MCF 10A (cell line): ENCODE data around the gene ZNF507. TPM values are rescaled to one million over a fixed set of nuclear protein-coding genes. Genes with fewer than 3 reads are reported as not detected.
A peak's percentile ranks its signal among the peaks of the same experiment; 100 is the strongest.

Experiments
- BruUV-seq: library from RNA; stranded (reverse); fragments of 400-500 nt; replicated peaks from 2 replicates; lab custom pipeline; 2021; lab: Mats Ljungman, UMichigan
- CTCF ChIA-PET: fragments of 300-600 bp; sonication (Branson Sonifier 250); formaldehyde crosslinking; extraction: SDS; loops from one replicate; lab custom pipeline; 2021; ENCODE audit warnings: antibody characterized with exemption, inconsistent platforms; lab: Yijun Ruan, JAX
- POLR2A ChIA-PET: fragments of 300-600, 350-650 bp; sonication (Branson Sonifier 250); formaldehyde crosslinking; extraction: SDS; loops from one replicate; lab custom pipeline; 2020; ENCODE audit warnings: antibody characterized with exemption, inconsistent platforms; lab: Yijun Ruan, JAX
- DNase-seq: peaks from one replicate; pipeline ENCODE4 v3.0.0-alpha.2; 2018; ENCODE audit not compliant: unreplicated experiment
- H3K27ac Mint-ChIP-seq: one replicate; pipeline ENCODE4 v1.8.0; 2022; ENCODE audit warnings: mild to moderate bottlenecking, low read depth, mixed read lengths; ENCODE audit not compliant: unreplicated experiment
- H3K27me3 Mint-ChIP-seq: one replicate; pipeline ENCODE4 v1.8.0; 2022; ENCODE audit warnings: mixed read lengths; ENCODE audit not compliant: insufficient read depth, unreplicated experiment
- H3K36me3 Mint-ChIP-seq: one replicate; pipeline ENCODE4 v1.8.0; 2022; ENCODE audit warnings: mild to moderate bottlenecking, moderate library complexity, mixed read lengths; ENCODE audit not compliant: insufficient read depth, unreplicated experiment
- H3K4me1 Mint-ChIP-seq: one replicate; pipeline ENCODE4 v1.8.0; 2022; ENCODE audit warnings: mixed read lengths; ENCODE audit not compliant: insufficient read depth, unreplicated experiment
- H3K4me3 Mint-ChIP-seq: one replicate; pipeline ENCODE4 v1.8.0; 2022; ENCODE audit warnings: mild to moderate bottlenecking, moderate library complexity, mixed read lengths; ENCODE audit not compliant: unreplicated experiment
- H3K9me3 Mint-ChIP-seq: one replicate; pipeline ENCODE4 v1.8.0; 2022; ENCODE audit warnings: mixed read lengths; ENCODE audit not compliant: unreplicated experiment
- intact Hi-C: fragments of 100-400 bp; cut with micrococcal nuclease; formaldehyde crosslinking; loops from 2 replicates; pipeline ENCODE4 v1.14.1; 2022
- total RNA-seq: library from RNA; stranded (reverse); gene quantifications from 2 replicates; pipeline ENCODE4 v1.2.3, GENCODE V29; 2022
- TF ChIP-seq, protein P1 (sequence below): fragments of 200-600 bp; IDR thresholded peaks from one replicate; pipeline ENCODE4 v1.8.0; 2022; ENCODE audit warnings: antibody characterized with exemption, mild to moderate bottlenecking; ENCODE audit not compliant: unreplicated experiment

ZNF507 gene
- total RNA-seq, 1 experiment from 2014 or later: 22.8 TPM

DNA sequence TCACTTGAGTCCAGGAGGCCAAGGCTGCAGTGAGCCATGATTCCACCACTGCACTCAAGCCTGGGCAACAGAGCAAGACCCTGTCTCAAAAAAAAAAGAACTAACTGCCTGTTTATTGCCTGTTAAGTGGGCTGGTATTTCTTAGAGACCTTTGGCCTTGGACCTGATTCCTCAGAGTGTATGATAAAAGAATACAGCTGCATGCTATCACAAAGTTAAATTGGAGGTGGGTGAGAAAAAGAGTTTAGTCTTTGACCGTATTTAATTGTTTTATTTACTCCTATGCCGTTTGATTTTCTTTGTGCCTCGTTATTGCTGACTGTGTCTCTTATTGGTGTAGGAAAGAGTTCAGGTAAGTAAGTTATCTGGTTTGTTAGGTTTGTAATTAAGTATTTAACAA lies 34.9 kb downstream of the ZNF507 start:
- Mint-ChIP-seq H3K4me1 (peaks cover under 1% of the 10 kb centered on the region), H3K27ac (no peak overlapping the region), H3K4me3 (no peak overlapping the region), H3K36me3 (peaks cover 49% of the 10 kb centered on the region), H3K9me3 (no peaks in the 10 kb centered on the region), H3K27me3 (no peaks in the 10 kb centered on the region)
- TF ChIP-seq, protein P1, sequence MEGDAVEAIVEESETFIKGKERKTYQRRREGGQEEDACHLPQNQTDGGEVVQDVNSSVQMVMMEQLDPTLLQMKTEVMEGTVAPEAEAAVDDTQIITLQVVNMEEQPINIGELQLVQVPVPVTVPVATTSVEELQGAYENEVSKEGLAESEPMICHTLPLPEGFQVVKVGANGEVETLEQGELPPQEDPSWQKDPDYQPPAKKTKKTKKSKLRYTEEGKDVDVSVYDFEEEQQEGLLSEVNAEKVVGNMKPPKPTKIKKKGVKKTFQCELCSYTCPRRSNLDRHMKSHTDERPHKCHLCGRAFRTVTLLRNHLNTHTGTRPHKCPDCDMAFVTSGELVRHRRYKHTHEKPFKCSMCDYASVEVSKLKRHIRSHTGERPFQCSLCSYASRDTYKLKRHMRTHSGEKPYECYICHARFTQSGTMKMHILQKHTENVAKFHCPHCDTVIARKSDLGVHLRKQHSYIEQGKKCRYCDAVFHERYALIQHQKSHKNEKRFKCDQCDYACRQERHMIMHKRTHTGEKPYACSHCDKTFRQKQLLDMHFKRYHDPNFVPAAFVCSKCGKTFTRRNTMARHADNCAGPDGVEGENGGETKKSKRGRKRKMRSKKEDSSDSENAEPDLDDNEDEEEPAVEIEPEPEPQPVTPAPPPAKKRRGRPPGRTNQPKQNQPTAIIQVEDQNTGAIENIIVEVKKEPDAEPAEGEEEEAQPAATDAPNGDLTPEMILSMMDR: no peak
- BruUV-seq: no TSS peak
- DNase-seq: no peak
- ChIA-PET CTCF (interaction anchor here (0.7 kb wide), 1 partner anchor 200 kb away, joined by 3 read pairs; no protein-coding TSS in a partner anchor), POLR2A (interaction anchor here (0.6 to 1.3 kb wide), 2 partner anchors 11 to 25 kb away, joined by 3 read pairs; partner anchors contain the start of gene DPY19L3)
- intact Hi-C loops: no loop called here

DNA sequence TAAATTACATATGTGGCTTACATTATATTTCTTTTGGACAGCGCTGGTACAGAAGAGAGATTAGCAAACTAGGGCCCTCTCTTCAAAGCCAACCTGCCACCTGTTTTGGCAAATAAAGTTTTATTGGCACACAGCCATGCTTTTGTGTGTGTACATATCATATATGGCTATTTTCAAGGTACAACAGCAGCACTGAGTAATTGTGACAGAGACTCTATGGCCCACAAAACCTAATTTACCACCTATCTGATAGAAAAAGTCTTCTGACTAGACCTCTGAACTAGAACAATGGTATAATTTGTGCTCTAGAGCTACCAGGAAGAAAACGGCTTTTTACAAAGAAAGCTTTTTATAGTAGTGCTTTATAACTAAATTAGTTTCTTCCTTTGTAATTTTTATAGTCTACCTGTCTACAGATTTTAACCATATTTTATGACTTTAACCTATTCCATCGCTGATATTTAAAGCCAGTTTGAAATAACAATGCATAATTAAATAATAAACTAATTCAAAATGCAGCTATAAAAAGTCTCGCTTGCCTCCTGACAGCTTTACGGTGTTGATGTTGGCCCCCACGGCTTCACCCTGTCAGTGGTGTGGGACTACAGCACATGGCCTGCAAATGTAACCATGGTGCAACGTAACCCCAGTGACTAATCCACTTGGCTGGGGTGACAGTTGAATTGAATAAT lies 42.4 kb downstream of the ZNF507 start:
- Mint-ChIP-seq H3K4me3 (no peak overlapping the region), H3K27me3 (no peaks in the 10 kb centered on the region), H3K27ac (no peak overlapping the region), H3K36me3 (peaks cover 53% of the 10 kb centered on the region), H3K9me3 (no peaks in the 10 kb centered on the region), H3K4me1 (peaks cover 6% of the 10 kb centered on the region)
- intact Hi-C loops: no loop called here
- TSS peak; percentile 69 for BruUV-seq
- CTCF ChIA-PET: interaction anchor here (0.9 kb wide), 1 partner anchor 28 kb away, joined by 3 read pairs; no protein-coding TSS in a partner anchor
- peak; percentile 60 for DNase-seq
- POLR2A ChIA-PET: interaction anchor here (0.7 to 3.0 kb wide), 5 partner anchors 10 to 44 kb away, joined by 3 to 9 read pairs (median 4); partner anchors contain the start of genes DPY19L3 and ZNF507
- TF ChIP-seq, protein P1: no peak

DNA sequence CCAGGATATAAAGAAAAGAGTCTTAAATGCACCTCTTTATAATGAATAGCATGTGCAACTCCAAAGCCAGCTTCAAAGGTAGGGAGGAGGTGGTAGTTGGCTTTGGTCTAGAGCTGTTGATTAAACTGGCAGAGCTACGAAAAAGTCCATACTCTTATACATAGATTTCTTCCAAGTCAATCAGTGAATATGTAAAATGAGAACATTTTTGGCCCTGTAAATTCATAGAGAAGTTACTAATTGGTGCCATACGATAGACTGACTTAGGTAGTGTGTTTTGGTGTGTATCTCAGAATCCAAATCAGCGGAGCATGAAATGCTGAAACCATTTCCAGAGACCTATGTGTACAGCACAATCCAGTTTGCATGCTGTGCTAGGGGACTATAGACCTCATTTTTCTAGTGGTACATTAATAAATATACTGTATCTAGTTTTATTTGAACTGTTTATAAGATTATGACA lies 43.0 kb downstream of the ZNF507 start:
- intact Hi-C loops: no loop called here
- POLR2A ChIA-PET: interaction anchor here (1.0 to 3.0 kb wide), 2 partner anchors 10 to 16 kb away, joined by 4 to 7 read pairs; no protein-coding TSS in a partner anchor
- peaks cover 6% of the 10 kb centered on the region for H3K4me1 Mint-ChIP-seq

DNA sequence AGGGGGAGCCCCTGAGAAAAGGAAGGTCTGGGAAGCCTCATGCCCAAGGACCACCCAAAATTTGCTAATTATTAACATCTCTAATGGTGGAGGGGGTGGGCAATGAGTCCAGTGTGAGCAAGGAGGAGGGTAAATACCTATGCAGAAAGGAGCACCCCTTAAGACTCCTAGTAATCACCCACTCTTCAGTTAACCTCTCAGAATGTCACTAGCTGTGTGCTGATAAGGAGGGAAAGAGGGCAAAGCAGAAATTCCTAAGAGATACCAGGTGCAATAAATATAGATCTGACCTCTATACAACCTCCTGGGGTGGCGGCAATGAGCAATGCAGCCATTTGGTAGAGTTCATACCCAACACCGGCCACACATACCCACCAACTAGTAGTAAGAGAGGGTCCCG lies 47.5 kb downstream of the ZNF507 start:
- TF ChIP-seq, protein P1: no peak
- no TSS peak for BruUV-seq
- Mint-ChIP-seq H3K4me3 (no peak overlapping the region), H3K27ac (no peak overlapping the region), H3K9me3 (no peaks in the 10 kb centered on the region), H3K36me3 (peaks cover 52% of the 10 kb centered on the region), H3K4me1 (peaks cover 6% of the 10 kb centered on the region), H3K27me3 (no peaks in the 10 kb centered on the region)
- no peak for DNase-seq
- CTCF ChIA-PET: no interaction called here
- POLR2A ChIA-PET: interaction anchor here (1.7 kb wide), 1 partner anchor 19 kb away, joined by 4 read pairs; no protein-coding TSS in a partner anchor
- intact Hi-C loops: no loop called here

More for the DNA sequence above, 43.0 kb downstream of the ZNF507 start:
- CTCF ChIA-PET: interaction anchor here (0.9 kb wide), 1 partner anchor 29 kb away, joined by 3 read pairs; no protein-coding TSS in a partner anchor
- H3K27me3 Mint-ChIP-seq: no peaks in the 10 kb centered on the region
- BruUV-seq: TSS peak; percentile 2
- no peaks in the 10 kb centered on the region for H3K9me3 Mint-ChIP-seq
- H3K4me3 Mint-ChIP-seq: no peak overlapping the region
- peaks cover 49% of the 10 kb centered on the region for H3K36me3 Mint-ChIP-seq
- TF ChIP-seq, protein P1: no peak
- no peak overlapping the region for H3K27ac Mint-ChIP-seq
- DNase-seq: no peak
